Skeletal muscle satellite cell (primary cell): ENCODE measurements around the gene CHDH.
A peak's percentile ranks its signal among the peaks of the same experiment; 100 is the strongest.

Source experiments
- H3K27me3 ChIP-seq: 2 replicates; pipeline ENCODE4 v1.7.0; 2013; ENCODE audit warnings: low read length; ENCODE audit not compliant: control insufficient read depth, insufficient read depth
- H3K36me3 ChIP-seq: 2 replicates; pipeline ENCODE4 v1.7.0; 2013; ENCODE audit warnings: mild to moderate bottlenecking, control low read depth, low read length; ENCODE audit not compliant: insufficient read depth
- H3K4me1 ChIP-seq: 2 replicates; pipeline ENCODE4 v1.7.0; 2013; ENCODE audit warnings: low read length; ENCODE audit not compliant: control insufficient read depth, insufficient read depth
- H3K4me2 ChIP-seq: 2 replicates; pipeline ENCODE4 v1.7.0; 2013; ENCODE audit warnings: mild to moderate bottlenecking, low read length
- H3K4me3 ChIP-seq: 2 replicates; pipeline ENCODE4 v1.7.0; 2013; ENCODE audit warnings: low read length
- H3K9ac ChIP-seq: 2 replicates; pipeline ENCODE4 v1.7.0; 2013; ENCODE audit warnings: mild to moderate bottlenecking, low read depth, low read length, moderate library complexity
- H3K9me3 ChIP-seq: replicated peaks from 2 replicates; pipeline ENCODE4 v1.7.0; 2013; ENCODE audit warnings: mild to moderate bottlenecking, control low read depth, low read length

The CHDH gene

DNA sequence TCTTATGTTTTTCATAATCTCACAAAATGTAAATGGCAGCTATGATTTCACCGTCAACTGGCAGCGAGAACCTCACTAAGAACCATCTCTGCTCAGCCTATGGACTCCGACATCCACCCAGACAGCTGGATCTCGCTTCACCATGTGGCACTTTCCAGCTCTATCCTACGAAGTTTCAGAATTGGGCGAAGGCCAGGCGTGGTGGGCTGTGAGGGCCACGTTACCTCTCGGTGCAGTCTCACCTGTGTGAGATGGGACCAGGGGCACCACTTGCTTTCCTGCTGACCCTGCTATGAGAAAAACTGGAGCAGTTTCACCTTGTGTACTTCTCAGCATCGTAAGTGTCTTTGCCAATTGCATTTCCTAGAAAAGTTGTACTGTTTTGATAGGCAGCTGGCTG lies 32.3 kb downstream of the CHDH start:
- no peak overlapping the region for H3K4me2 ChIP-seq
- H3K9me3 ChIP-seq = no peaks in the 10 kb centered on the region
- no peaks in the 10 kb centered on the region for H3K36me3 ChIP-seq
- no peaks in the 10 kb centered on the region for H3K27me3 ChIP-seq
- no peaks in the 10 kb centered on the region for H3K4me1 ChIP-seq
- no peak overlapping the region for H3K9ac ChIP-seq
- H3K4me3 ChIP-seq = no peak overlapping the region

DNA sequence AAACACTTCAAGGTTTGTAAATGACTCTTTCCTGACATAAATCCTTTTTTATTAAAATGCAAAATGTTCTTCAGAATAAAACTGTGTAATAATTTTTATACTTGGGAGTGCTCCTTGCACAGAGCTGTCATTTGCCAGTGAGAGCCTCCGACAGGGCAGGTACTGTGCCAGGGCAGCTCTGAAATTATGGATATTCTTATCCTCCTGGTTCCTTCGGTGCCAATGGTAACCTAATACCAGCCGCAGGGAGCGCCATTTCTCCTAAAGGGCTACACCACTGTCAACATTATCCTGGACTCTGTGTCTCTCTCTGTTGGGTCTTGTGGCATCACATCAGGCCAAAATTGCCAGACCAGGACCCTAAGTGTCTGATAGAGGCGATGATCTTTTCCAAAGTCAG lies 33.0 kb downstream of the CHDH start:
- H3K4me3 ChIP-seq = no peak overlapping the region
- no peak overlapping the region for H3K4me2 ChIP-seq
- H3K9ac ChIP-seq = no peak overlapping the region
- H3K9me3 ChIP-seq = no peaks in the 10 kb centered on the region
- no peaks in the 10 kb centered on the region for H3K27me3 ChIP-seq
- H3K36me3 ChIP-seq = no peaks in the 10 kb centered on the region
- H3K4me1 ChIP-seq = no peaks in the 10 kb centered on the region

- no peaks in the 10 kb centered on the region for H3K36me3 ChIP-seq
- no peak overlapping the region for H3K9ac ChIP-seq
- no peaks in the 10 kb centered on the region for H3K4me1 ChIP-seq
- no peak overlapping the region for H3K4me2 ChIP-seq
- no peaks in the 10 kb centered on the region for H3K27me3 ChIP-seq
- H3K9me3 ChIP-seq = no peaks in the 10 kb centered on the region
- no peak overlapping the region for H3K4me3 ChIP-seq
Measured at GRCh38 chr3:53812434-53812833, 33.8 kb downstream of the CHDH start.

- H3K4me2 ChIP-seq = no peak overlapping the region
- no peak overlapping the region for H3K9ac ChIP-seq
- H3K27me3 ChIP-seq = no peaks in the 10 kb centered on the region
- H3K36me3 ChIP-seq = no peaks in the 10 kb centered on the region
- no peaks in the 10 kb centered on the region for H3K9me3 ChIP-seq
- H3K4me1 ChIP-seq = peaks cover 7% of the 10 kb centered on the region
- no peak overlapping the region for H3K4me3 ChIP-seq
Measured at GRCh38 chr3:53811143-53811927, 34.9 kb downstream of the CHDH start.

- no peaks in the 10 kb centered on the region for H3K36me3 ChIP-seq
- H3K4me2 ChIP-seq = no peak overlapping the region
- H3K4me3 ChIP-seq = no peak overlapping the region
- H3K4me1 ChIP-seq = peaks cover 21% of the 10 kb centered on the region
- no peaks in the 10 kb centered on the region for H3K27me3 ChIP-seq
- no peaks in the 10 kb centered on the region for H3K9me3 ChIP-seq
- no peak overlapping the region for H3K9ac ChIP-seq
Measured at GRCh38 chr3:53809764-53810400, 36.3 kb downstream of the CHDH start.

GRCh38 chr3:53809267-53809666 lies 37.0 kb downstream of the CHDH start:
- Histone ChIP-seq H3K9ac (no peak overlapping the region), H3K27me3 (no peaks in the 10 kb centered on the region)

GRCh38 chr3:53808496-53808895 lies 37.7 kb downstream of the CHDH start:
- Histone ChIP-seq H3K9ac (no peak overlapping the region), H3K4me1 (peaks cover 28% of the 10 kb centered on the region), H3K9me3 (no peaks in the 10 kb centered on the region), H3K4me3 (no peak overlapping the region), H3K4me2 (no peak overlapping the region), H3K36me3 (no peaks in the 10 kb centered on the region), H3K27me3 (no peaks in the 10 kb centered on the region)

More at GRCh38 chr3:53809267-53809666, 37.0 kb downstream of the CHDH start:
- H3K4me2 ChIP-seq = no peak overlapping the region
- H3K36me3 ChIP-seq = no peaks in the 10 kb centered on the region
- no peak overlapping the region for H3K4me3 ChIP-seq
- peaks cover 27% of the 10 kb centered on the region for H3K4me1 ChIP-seq
- no peaks in the 10 kb centered on the region for H3K9me3 ChIP-seq

- no peak overlapping the region for H3K9ac ChIP-seq
- H3K27me3 ChIP-seq = no peaks in the 10 kb centered on the region
- no peak overlapping the region for H3K4me2 ChIP-seq
- no peak overlapping the region for H3K4me3 ChIP-seq
- peaks cover 28% of the 10 kb centered on the region for H3K4me1 ChIP-seq
- no peaks in the 10 kb centered on the region for H3K36me3 ChIP-seq
- no peaks in the 10 kb centered on the region for H3K9me3 ChIP-seq
Measured at GRCh38 chr3:53807117-53807810, 39.0 kb downstream of the CHDH start.

DNA sequence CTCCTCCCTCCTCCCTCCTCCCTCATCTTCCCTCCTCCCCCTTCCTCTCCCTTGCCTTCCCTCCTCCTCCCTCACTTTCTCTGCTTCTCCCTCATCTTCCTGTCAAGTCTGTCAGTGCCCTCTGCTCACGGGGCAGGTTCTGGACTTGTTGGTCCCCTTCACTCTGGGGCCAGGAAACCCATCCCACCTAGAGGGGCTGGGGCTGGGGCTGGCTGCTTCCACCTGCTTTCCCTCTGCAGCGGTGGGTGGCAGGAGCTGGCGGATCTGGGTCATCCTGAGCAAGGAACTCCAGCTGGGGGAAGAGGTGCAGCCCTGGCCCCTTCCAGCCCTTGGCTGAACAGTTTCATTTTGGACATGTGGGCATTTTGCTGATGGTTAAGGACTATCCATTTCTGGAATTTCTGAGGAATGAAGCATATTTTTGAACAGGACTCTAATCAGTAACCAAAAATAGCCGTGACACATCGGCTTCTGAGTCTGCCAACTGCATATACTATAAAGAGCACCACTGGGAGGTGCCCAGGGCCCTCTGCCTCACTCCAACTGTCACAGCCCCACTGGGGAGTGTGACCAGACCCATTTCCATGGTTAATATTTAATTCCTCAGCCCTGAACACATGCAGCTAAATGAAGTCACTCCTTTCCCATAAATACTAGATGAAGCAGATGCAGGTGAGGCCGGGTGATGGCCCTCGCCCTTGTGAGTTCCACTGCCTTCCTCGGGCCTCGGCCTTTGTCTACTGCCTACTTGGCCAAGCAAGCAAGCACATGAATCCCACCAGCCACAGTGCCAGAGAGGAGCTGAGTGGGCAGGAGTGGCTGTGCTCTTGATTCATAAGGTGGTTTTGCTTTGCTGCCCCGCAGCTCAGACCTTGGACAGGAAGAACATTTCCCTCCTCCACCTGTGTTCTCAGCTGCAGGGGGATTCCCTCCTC lies 39.8 kb downstream of the CHDH start:
- no peaks in the 10 kb centered on the region for H3K36me3 ChIP-seq
- no peaks in the 10 kb centered on the region for H3K9me3 ChIP-seq
- peak overlapping the region; percentile 47 for H3K4me2 ChIP-seq
- no peaks in the 10 kb centered on the region for H3K27me3 ChIP-seq
- peak overlapping the region; percentile 40 for H3K9ac ChIP-seq
- no peak overlapping the region for H3K4me3 ChIP-seq
- H3K4me1 ChIP-seq = peaks cover 28% of the 10 kb centered on the region

DNA sequence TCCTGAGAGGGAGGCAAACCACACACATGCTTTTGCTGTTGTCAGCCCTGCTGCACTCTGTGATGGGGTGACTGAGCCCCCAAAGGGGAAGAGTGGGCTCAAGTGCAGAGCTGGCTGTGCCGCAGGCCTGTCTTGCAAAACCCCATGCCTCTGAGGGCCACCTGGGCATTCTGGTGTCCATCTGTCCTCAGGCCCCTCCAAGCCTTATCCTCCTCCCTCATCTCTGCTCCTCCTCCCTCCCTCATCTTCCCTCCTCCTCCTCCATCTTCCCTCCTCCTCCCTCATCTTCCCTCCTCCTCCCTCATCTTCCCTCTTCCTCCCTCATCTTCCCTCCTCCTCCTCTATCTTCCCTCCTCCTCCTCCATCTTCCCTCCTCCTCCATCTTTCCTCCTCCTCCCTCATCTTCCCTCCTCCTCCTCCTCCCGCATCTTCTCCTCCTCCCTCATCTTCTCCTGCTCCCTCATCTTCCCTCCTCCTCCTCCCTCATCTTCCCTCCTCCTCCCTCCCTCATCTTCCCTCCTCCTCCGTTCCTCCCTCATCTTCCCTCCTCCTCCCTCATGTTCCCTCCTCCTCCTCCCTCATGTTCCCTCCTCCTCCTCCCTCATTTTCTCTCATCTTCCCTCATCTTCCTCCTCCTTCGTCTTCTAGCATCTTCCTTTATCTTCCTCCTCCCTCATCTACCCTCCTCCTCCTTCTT lies 40.6 kb downstream of the CHDH start:
- no peak overlapping the region for H3K4me3 ChIP-seq
- no peaks in the 10 kb centered on the region for H3K9me3 ChIP-seq
- H3K27me3 ChIP-seq = peaks cover 5% of the 10 kb centered on the region
- H3K36me3 ChIP-seq = no peaks in the 10 kb centered on the region
- no peak overlapping the region for H3K9ac ChIP-seq
- no peak overlapping the region for H3K4me2 ChIP-seq
- H3K4me1 ChIP-seq = peaks cover 28% of the 10 kb centered on the region
